HG03457 (cell line): ENCODE data around the gene RTCB.

Source experiments
- ATAC-seq: cut with Tn5 transposase; IDR thresholded peaks from one replicate; pipeline ENCODE4 v1.9.1; 2021; ENCODE audit warnings: moderate number of reproducible peaks; ENCODE audit not compliant: unreplicated experiment

Gene RTCB

DNA sequence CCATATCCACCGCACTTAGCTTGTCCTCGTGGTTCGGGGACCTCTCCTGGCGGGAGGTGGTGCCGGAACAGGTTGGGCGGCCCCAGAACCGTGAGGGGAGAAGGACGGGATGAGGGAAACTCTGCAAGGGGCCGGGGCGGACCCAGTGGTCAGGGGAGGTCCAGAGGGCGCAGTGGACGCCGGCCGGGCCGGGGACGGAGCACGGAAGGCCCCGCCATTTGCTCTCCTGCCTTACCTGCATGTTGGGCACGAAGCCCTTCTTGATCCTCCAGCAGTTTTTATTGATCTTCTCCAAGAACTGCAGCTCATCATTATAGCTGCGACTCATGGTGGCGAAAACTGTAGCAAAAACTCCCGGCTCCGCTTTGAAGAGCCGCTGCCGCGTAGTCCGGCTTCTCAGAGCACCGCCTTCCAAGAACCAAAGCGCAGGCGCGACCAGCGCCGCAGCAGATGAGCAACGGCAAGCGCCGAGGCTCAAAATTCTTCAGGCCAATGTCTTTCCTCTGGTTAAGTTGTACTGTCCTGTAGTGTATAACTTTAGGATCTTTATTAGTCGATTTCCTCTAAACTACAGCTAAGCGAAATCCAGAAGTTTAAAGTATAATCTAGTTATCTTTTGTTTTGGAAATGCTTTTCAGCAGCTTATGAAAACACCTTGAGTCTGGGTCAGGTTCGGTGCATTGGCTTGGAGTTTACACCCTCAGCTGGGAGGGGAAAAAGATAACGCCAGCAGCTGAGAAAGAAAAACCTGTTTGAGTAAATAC, at the start of gene RTCB:
RTCB (minus strand) TSS at position 419 of the 764 bp plus-strand sequence; CDS start at position 328, 91 bp downstream.
- ATAC-seq = no peak

GRCh38 chr22:32457031-32457430, 45.0 kb upstream of the RTCB start:
- ATAC-seq = no peak

- ATAC-seq = no peak
Observed at GRCh38 chr22:32448980-32449379, 36.9 kb upstream of the RTCB start.

- ATAC-seq = no peak
Observed at GRCh38 chr22:32446321-32446720, 34.3 kb upstream of the RTCB start.

DNA sequence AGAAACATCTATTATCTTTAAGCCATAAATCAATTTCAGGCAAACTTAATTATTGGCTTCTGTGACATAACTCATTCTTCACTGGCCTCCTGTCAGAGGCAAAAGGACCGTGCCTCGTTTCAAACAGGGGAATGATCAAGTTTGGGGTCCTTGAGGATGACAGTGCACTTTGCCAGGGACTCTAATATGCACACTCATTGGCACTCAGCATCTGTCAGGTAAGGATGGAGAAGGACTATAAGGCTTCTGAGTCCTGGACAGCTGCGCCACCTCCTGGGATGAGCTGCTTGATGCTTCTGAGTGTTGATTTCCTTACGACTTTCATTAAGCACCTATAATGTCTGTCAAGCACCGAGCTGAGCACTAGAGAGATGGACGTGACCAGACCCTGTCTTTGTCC, 32.0 kb upstream of the RTCB start:
- ATAC-seq = no peak

DNA sequence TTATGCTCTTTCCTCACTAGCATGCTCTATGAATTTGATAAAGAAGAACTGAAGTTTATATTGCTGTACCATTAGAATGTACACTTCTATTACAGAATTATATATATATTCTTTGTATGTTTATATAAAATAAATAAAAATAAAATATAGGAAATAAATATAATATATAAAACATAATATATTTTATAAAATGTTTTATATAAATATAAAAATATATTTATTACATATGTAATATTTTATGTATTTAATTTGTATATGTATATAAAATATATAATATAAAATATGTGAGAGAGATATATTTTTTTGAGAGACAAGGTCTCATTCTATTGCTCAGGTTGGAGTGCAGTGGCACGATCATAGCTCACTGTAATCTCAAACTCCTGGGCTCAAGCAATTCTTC, 18.3 kb upstream of the RTCB start:
- ATAC-seq = no peak

DNA sequence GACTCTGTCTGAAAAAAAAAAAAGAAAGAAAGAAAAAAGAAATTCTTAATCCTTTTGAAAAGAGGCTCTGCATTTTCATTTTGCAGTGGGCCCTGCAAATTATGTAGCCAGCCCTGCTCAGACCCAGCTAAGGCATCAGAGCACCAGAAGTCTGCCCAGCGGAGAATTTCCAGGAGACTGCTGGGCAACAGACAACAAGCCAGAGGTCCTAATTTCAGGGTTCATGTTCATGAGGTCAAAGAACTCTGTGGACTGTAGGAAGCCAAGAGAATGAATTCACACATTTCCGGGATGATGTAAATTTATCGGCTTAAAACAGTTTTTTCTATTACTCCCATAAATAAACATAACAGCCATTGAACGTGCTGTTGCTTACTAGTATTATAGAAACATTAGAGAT, 14.8 kb upstream of the RTCB start:
- no peak for ATAC-seq

- ATAC-seq = no peak
Observed at GRCh38 chr22:32423664-32424063, 11.6 kb upstream of the RTCB start.

DNA sequence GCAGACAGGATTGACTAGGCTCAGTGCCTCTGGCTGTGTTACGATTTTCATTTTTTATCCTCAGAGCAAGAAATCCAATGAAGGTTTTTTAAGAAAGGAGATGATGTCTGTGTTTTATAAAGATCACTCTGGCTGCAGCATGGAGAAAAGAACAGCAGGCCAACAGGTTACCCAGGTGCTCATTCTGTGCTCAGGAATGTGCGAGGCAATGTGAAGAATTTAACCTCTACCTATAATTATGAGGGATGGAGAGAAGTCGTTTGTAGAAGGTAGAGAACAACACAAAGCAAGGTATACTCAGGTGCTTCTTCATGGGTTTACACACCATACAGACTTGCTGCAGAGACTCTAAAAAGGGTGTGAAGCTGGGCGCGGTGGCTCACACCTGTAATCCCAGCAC, 10.0 kb upstream of the RTCB start:
- no peak for ATAC-seq

DNA sequence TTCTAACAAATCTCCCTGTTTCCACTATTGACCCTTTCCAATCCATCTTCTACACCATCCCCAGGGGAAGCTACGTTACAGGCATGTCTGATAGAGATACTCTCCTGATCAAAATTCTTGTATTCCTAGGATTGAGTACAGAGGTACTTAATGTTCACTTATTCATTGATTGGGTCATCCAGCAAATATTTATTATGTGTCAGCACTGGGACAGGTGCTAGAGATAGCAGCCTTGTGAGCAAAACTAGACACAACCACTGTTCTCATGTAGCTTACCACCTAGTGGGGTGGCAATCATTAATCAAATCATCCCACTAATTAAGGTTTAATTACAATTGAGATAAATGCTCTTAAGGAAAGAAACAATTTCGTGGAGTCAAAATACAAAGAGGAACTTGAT, 9.4 kb upstream of the RTCB start:
- ATAC-seq = no peak

- no peak for ATAC-seq
Observed at GRCh38 chr22:32417906-32418305, 5.9 kb upstream of the RTCB start.

- no peak for ATAC-seq
Observed at GRCh38 chr22:32416556-32417085, 4.6 kb upstream of the RTCB start.

GRCh38 chr22:32414191-32414590, 2.1 kb upstream of the RTCB start:
- no peak for ATAC-seq

GRCh38 chr22:32413719-32414118, 1.7 kb upstream of the RTCB start:
- no peak for ATAC-seq

- no peak for ATAC-seq
Observed at GRCh38 chr22:32411402-32411801, 645 bp downstream of the RTCB start.

- no peak for ATAC-seq
Observed at GRCh38 chr22:32410459-32410858, 1.6 kb downstream of the RTCB start.

DNA sequence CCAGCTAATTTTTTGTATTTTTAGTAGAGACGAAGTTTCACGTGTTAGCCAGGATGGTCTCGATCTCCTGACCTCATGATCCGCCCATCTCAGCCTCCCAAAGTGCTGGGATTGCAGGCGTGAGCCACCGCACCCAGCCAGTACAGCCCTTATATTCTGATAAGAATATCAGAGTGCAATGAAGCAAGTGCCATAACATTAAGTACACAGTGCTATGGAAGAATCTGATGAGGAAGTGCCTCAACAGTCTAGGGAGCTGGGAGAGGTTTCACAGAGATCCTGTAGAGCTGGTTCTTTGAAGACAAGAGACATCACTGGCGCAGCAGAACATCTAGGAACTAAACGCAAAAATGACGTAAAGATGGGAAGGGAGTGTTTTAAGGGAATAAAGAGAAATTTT, 2.1 kb downstream of the RTCB start:
- no peak for ATAC-seq

DNA sequence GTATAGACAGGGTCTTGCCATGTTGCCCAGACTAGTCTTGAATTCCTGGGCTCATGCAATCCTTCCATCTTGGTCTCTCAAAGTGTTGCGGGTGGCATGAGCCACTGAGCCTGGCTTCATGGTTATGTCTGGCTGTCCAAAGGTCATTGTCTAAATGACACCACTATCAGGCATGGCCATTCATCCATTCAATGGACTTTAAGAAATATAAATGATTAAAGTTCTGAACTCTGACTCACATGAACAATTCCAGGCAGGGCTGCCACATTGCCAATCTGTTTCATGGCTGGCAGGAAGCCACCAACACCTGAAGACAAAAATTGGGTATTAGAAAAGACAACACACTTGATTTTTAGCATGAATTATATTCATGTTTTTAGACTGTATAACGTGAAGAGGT, 4.1 kb downstream of the RTCB start:
- ATAC-seq = no peak

GRCh38 chr22:32407312-32407711, 4.7 kb downstream of the RTCB start:
- no peak for ATAC-seq

DNA sequence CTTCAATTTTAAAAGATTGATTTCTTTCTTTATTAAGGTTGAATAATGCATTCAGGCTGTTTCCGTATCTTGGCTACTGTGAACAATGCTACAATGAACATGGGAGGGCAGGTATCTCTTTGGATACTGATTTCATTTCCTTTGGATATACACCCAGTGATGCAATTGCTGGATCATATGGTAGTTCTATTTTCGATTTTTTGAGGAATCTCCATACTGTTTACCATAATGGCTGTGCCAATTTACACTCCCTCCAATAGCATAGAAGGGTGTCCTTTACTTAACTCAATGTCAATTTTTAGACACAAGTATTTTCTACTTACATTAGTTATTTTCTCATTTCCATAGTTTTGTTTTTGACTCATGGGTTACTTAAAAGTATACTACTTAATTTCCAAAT, 8.0 kb downstream of the RTCB start:
- no peak for ATAC-seq

- ATAC-seq = no peak
Observed at GRCh38 chr22:32401486-32401885, 10.6 kb downstream of the RTCB start.

GRCh38 chr22:32396746-32397145, 15.3 kb downstream of the RTCB start:
- no peak for ATAC-seq

- ATAC-seq = no peak
Observed at GRCh38 chr22:32396255-32396654, 15.8 kb downstream of the RTCB start.
